ENCODE measurements around the gene TIGD6.
A peak's percentile ranks its signal among the peaks of the same experiment; 100 is the strongest.
"Not testable (repeated sequence)": the region's sequence is repeated elsewhere in the genome, so short reads cannot be mapped to it uniquely, and the experiment has no call there.

TIGD6 gene

GRCh38 chr5:150042459-150042858 lies 42.0 kb upstream of the TIGD6 start:
- H3K4me3 ChIP-seq (ENCODE audit: low read length) = no peak overlapping the region
- TF ChIP-seq CTCF (IDR thresholded peaks at IDR 0.05; ENCODE audit: insufficient read depth, low read depth, low read length, missing control alignments) = no peak
- no peak for DNase-seq (ENCODE audit: low read depth)

DNA sequence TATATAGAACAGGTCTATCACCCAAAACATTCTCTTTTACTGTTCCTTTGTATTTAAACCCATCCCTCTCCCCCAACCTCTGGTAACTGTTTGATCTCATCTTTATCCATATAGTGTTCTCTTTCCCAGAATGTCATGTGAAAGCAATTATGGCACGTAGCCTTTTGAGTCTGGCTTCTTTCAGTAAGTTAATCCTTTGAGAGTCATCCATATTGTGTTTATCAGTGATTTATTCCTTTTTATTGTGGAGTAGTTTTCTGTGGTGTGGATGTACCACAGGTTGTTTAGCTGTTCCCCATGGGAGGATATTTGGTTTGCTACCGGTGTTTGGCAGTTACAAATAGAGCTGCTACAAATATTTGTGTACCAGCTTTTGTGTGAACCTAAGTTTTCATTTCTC lies 38.1 kb upstream of the TIGD6 start:
- H3K4me3 ChIP-seq (ENCODE audit: low read length) = no peak overlapping the region
- no peak for DNase-seq (ENCODE audit: low read depth)
- TF ChIP-seq CTCF (IDR thresholded peaks at IDR 0.05; ENCODE audit: insufficient read depth, low read depth, low read length, missing control alignments) = no peak

DNA sequence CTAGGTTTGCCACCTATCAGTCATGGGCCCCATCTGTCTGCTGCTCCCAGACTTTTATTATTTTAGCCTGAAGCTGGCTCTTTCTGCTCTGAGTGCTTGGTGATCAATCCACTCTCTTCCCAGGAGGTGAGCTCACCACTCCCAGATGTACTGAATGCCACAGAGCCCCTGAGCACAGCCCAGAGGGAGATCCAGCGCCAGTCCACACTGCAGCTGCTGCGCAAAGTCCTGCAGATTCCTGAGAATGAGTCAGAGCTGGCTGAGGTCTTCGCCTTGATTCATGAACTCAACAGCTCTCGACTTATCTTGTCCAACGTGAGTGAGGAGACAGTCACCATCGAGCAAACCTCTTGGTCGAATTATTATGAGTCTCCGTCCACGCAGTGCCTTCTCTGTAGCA lies 36.1 kb upstream of the TIGD6 start:
- TF ChIP-seq CTCF (IDR thresholded peaks at IDR 0.05; ENCODE audit: insufficient read depth, low read depth, low read length, missing control alignments) = no peak
- no peak overlapping the region for H3K4me3 ChIP-seq (ENCODE audit: low read length)
- peak; percentile 95 for DNase-seq (ENCODE audit: low read depth)

DNA sequence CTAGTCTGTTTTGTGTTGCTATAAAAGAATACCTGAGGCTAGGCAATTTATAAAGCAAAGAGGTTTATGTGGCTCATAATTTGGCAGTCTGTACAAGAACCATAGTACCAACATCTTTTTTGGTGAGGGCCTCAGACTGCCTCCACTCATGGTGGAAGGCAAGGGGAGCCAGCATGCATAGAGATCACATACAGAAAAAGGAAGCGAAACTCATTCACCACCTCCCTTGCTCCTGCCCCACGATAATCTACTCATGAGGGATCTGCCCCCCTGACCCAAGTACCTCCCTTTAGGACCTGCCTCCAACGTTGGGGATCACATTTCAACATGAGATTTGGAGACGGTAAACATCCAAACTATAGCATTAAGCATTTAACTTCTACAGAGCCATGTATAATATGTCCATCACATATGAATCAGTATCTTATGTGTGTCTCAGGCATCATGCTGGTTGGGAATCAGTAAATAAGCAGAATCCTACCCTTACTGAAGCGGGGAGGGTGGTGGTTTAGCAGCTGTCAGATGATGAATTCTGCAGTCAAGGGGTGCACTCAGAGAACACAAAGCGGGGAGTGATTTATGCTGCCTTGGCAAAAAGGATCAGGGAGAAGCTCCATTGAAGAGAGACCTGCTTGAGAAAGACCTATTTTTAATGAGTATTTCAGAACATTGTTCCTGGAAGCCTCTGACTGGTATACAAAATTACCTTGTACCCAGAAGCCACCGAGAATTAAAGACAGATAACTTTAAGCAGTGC lies 34.9 kb upstream of the TIGD6 start:
- H3K4me3 ChIP-seq (ENCODE audit: low read length) = no peak overlapping the region
- no peak for TF ChIP-seq CTCF (IDR thresholded peaks at IDR 0.05; ENCODE audit: insufficient read depth, low read depth, low read length, missing control alignments)
- DNase-seq (ENCODE audit: low read depth) = no peak

GRCh38 chr5:150034662-150035061 lies 34.2 kb upstream of the TIGD6 start:
- TF ChIP-seq CTCF (IDR thresholded peaks at IDR 0.05; ENCODE audit: insufficient read depth, low read depth, low read length, missing control alignments) = no peak
- DNase-seq (ENCODE audit: low read depth) = no peak
- H3K4me3 ChIP-seq (ENCODE audit: low read length) = no peak overlapping the region

- DNase-seq (ENCODE audit: low read depth) = no peak
- no peak for TF ChIP-seq CTCF (IDR thresholded peaks at IDR 0.05; ENCODE audit: insufficient read depth, low read depth, low read length, missing control alignments)
- no peak overlapping the region for H3K4me3 ChIP-seq (ENCODE audit: low read length)
Measured at GRCh38 chr5:150033334-150033733, 32.9 kb upstream of the TIGD6 start.

- not testable (repeated sequence) for H3K4me3 ChIP-seq (ENCODE audit: low read length); DNase-seq (ENCODE audit: low read depth)
Measured at GRCh38 chr5:150028047-150028446, 27.6 kb upstream of the TIGD6 start.
